NCI-H146 (cell line): ENCODE measurements around the gene SNRPA1.

Experiments used
- DNase-seq: peaks from one replicate; lab custom pipeline; 2025; lab: John Stamatoyannopoulos, UW

Gene SNRPA1

GRCh38 chr15:101242160-101242998, 52.7 kb downstream of the SNRPA1 start:
- no peak for DNase-seq

- no peak for DNase-seq
These were observed 54.7 kb downstream of the SNRPA1 start for GRCh38 chr15:101240358-101240757.

- no peak for DNase-seq
These were observed 55.3 kb downstream of the SNRPA1 start for GRCh38 chr15:101239724-101240136.

- DNase-seq: no peak
These were observed 57.8 kb downstream of the SNRPA1 start for GRCh38 chr15:101237251-101237650.

- DNase-seq: no peak
These were observed 61.3 kb downstream of the SNRPA1 start for GRCh38 chr15:101233651-101234280.

GRCh38 chr15:101232677-101233076, 62.4 kb downstream of the SNRPA1 start:
- no peak for DNase-seq
